Choroid plexus epithelial cell (primary cell): ENCODE data around the gene OBSCN.

Experiments used
- DNase-seq: peaks from one replicate; pipeline ENCODE4 v3.0.0-alpha.2; 2010; ENCODE audit warnings: low read depth
- H3K4me3 ChIP-seq: 2 replicates; pipeline ENCODE4 v1.5.1; 2011; ENCODE audit warnings: low read depth, mild to moderate bottlenecking, control low read depth, low read length, moderate library complexity
- TF ChIP-seq, protein P1 (sequence below): conservative IDR thresholded peaks from 2 replicates; pipeline ENCODE4 v1.5.1; 2011; ENCODE audit warnings: low read depth, mild to moderate bottlenecking, control low read depth, inconsistent platforms, low read length, moderate library complexity

The OBSCN gene

GRCh38 chr1:228258486-228258885 is 50.6 kb downstream of the OBSCN start:
- H3K4me3 ChIP-seq, result no peak overlapping the region
- TF ChIP-seq, protein P1, sequence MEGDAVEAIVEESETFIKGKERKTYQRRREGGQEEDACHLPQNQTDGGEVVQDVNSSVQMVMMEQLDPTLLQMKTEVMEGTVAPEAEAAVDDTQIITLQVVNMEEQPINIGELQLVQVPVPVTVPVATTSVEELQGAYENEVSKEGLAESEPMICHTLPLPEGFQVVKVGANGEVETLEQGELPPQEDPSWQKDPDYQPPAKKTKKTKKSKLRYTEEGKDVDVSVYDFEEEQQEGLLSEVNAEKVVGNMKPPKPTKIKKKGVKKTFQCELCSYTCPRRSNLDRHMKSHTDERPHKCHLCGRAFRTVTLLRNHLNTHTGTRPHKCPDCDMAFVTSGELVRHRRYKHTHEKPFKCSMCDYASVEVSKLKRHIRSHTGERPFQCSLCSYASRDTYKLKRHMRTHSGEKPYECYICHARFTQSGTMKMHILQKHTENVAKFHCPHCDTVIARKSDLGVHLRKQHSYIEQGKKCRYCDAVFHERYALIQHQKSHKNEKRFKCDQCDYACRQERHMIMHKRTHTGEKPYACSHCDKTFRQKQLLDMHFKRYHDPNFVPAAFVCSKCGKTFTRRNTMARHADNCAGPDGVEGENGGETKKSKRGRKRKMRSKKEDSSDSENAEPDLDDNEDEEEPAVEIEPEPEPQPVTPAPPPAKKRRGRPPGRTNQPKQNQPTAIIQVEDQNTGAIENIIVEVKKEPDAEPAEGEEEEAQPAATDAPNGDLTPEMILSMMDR, result no peak

DNA sequence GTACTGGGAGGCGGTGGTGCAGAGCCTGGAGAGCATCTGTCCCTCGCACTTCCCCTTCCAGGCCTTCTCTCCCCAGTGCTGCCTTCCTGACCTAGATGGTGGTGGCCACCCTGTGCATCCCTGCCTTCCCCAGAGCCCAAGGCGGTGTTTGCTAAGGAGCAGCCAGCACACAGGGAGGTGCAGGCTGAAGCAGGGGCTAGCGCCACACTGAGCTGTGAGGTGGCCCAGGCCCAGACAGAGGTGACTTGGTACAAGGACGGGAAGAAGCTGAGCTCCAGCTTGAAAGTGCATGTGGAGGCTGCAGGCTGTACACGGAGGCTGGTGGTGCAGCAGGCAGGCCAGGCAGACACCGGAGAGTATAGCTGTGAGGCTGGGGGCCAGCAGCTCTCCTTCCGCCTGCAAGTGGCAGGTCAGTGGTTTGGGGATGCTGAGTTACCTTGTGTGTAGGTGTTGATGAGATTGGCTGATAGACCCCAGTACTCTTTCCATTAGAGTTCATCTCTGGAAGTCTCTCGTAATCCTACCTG is 51.6 kb downstream of the OBSCN start:
- no peak overlapping the region for H3K4me3 ChIP-seq
- DNase-seq, result no peak
- TF ChIP-seq, protein P1, result no peak

More at GRCh38 chr1:228258486-228258885, 50.6 kb downstream of the OBSCN start:
- no peak for DNase-seq

GRCh38 chr1:228259951-228260350 is 52.1 kb downstream of the OBSCN start:
- H3K4me3 ChIP-seq, result no peak overlapping the region
- DNase-seq, result no peak
- TF ChIP-seq, protein P1, result peak; percentile 7

- TF ChIP-seq, protein P1, result no peak
- no peak for DNase-seq
- no peak overlapping the region for H3K4me3 ChIP-seq
Observed at GRCh38 chr1:228261706-228262105, 53.9 kb downstream of the OBSCN start.

- no peak overlapping the region for H3K4me3 ChIP-seq
- TF ChIP-seq, protein P1, result no peak
- DNase-seq, result no peak
Observed at GRCh38 chr1:228262475-228262874, 54.6 kb downstream of the OBSCN start.

DNA sequence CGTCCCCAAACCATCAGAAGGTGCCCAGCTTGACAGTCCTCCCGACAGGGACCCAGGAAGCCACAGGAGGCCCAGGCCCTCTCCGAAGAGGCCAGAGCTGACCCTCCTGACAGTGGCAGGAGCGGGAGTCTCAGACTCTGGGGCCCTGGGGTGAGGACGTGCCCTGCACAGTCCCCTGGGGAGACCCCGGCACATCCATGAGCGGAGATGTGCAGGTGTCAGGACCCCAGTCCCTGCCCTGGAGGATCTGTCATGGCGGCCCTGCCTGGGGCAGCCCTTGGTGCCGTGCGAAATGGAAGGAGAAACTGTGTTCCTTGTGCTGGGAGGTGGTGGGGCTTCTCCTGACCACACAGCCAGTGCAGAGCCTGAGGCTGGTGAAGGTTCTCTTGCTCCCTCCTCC is 55.8 kb downstream of the OBSCN start:
- no peak for DNase-seq
- TF ChIP-seq, protein P1, result no peak
- H3K4me3 ChIP-seq, result no peak overlapping the region

DNA sequence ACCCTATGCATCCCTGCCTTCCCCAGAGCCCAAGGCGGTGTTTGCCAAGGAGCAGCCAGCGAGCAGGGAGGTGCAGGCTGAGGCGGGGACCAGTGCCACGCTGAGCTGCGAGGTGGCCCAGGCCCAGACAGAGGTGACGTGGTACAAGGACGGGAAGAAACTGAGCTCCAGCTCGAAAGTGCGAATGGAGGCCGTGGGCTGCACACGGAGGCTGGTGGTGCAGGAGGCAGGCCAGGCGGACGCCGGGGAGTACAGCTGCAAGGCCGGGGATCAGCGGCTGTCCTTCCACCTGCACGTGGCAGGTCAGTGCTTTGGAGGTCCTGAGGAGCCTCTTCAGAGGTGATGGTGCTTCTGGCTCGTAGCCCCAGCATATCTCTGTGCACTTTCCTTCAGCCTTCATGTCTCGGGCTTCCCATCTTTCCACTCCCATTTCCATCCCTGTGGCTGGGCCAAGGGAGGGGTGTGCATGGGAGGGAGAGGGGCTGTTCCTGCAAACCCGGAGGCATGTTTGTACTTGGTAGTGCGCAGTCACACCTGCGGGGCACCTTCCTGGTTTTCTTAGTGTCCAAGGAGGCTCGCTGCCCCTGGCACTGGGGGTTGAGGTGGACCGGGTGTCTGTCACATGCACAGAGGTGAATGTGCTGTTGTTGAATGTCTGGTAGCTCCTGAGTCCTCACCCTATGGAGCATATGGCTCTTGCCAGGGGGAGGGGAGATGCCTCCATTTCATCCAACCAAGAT is 56.4 kb downstream of the OBSCN start:
- TF ChIP-seq, protein P1, result no peak
- no peak for DNase-seq
- H3K4me3 ChIP-seq, result no peak overlapping the region
